ENCODE measurements around the gene ZNF837.
A peak's percentile ranks its signal among the peaks of the same experiment; 100 is the strongest.

ZNF837 gene

GRCh38 chr19:58400316-58400915, 19.6 kb upstream of the ZNF837 start:
- Histone ChIP-seq H3K79me2 (ENCODE audit: insufficient read depth, low read depth) (no peaks in the 10 kb centered on the region), H3K27ac (no peak overlapping the region), H2AFZ (ENCODE audit: low read depth) (peak overlapping the region; percentile 57), H4K20me1 (ENCODE audit: insufficient read depth) (no peaks in the 10 kb centered on the region), H3K9ac (no peak overlapping the region), H3K4me3 (IDR thresholded peaks at IDR 0.05; ENCODE audit: insufficient read depth, low read depth, low read length) (no peak overlapping the region), H3K4me1 (ENCODE audit: low read depth, poor library complexity, severe bottlenecking) (peaks cover 13% of the 10 kb centered on the region), H3K36me3 (ENCODE audit: insufficient read depth) (no peaks in the 10 kb centered on the region), H3K27me3 (ENCODE audit: insufficient read depth, low read depth) (no peaks in the 10 kb centered on the region), H3K4me2 (peak overlapping the region; percentile 86)
- no peak for TF ChIP-seq CTCF (conservative IDR thresholded peaks at IDR 0.05; ENCODE audit: low read depth, low read length)

GRCh38 chr19:58399903-58400302, 19.1 kb upstream of the ZNF837 start:
- TF ChIP-seq CTCF (conservative IDR thresholded peaks at IDR 0.05; ENCODE audit: low read depth, low read length) = no peak
- Histone ChIP-seq H2AFZ (ENCODE audit: low read depth) (no peak overlapping the region), H3K9ac (no peak overlapping the region), H3K27me3 (ENCODE audit: insufficient read depth, low read depth) (no peaks in the 10 kb centered on the region), H3K27ac (no peak overlapping the region), H3K79me2 (ENCODE audit: insufficient read depth, low read depth) (no peaks in the 10 kb centered on the region), H3K4me2 (no peak overlapping the region), H3K4me1 (ENCODE audit: low read depth, poor library complexity, severe bottlenecking) (peaks cover 13% of the 10 kb centered on the region), H3K36me3 (ENCODE audit: insufficient read depth) (no peaks in the 10 kb centered on the region), H3K4me3 (IDR thresholded peaks at IDR 0.05; ENCODE audit: insufficient read depth, low read depth, low read length) (no peak overlapping the region), H4K20me1 (ENCODE audit: insufficient read depth) (no peaks in the 10 kb centered on the region)

- H2AFZ ChIP-seq (ENCODE audit: low read depth) = no peak overlapping the region
- H3K4me2 ChIP-seq = no peak overlapping the region
- no peaks in the 10 kb centered on the region for H3K79me2 ChIP-seq (ENCODE audit: insufficient read depth, low read depth)
- H3K4me3 ChIP-seq (IDR thresholded peaks at IDR 0.05; ENCODE audit: insufficient read depth, low read depth, low read length) = no peak overlapping the region
- no peak overlapping the region for H3K27ac ChIP-seq
- no peaks in the 10 kb centered on the region for H3K36me3 ChIP-seq (ENCODE audit: insufficient read depth)
- H3K27me3 ChIP-seq (ENCODE audit: insufficient read depth, low read depth) = no peaks in the 10 kb centered on the region
- peaks cover 13% of the 10 kb centered on the region for H3K4me1 ChIP-seq (ENCODE audit: low read depth, poor library complexity, severe bottlenecking)
- no peak overlapping the region for H3K9ac ChIP-seq
- TF ChIP-seq CTCF (conservative IDR thresholded peaks at IDR 0.05; ENCODE audit: low read depth, low read length) = no peak
- H4K20me1 ChIP-seq (ENCODE audit: insufficient read depth) = no peaks in the 10 kb centered on the region
Measured at GRCh38 chr19:58398545-58398944, 17.7 kb upstream of the ZNF837 start.

GRCh38 chr19:58398087-58398486, 17.3 kb upstream of the ZNF837 start:
- no peaks in the 10 kb centered on the region for H3K27me3 ChIP-seq (ENCODE audit: insufficient read depth, low read depth)
- no peak for TF ChIP-seq CTCF (conservative IDR thresholded peaks at IDR 0.05; ENCODE audit: low read depth, low read length)
- no peak overlapping the region for H3K4me3 ChIP-seq (IDR thresholded peaks at IDR 0.05; ENCODE audit: insufficient read depth, low read depth, low read length)
- H3K4me1 ChIP-seq (ENCODE audit: low read depth, poor library complexity, severe bottlenecking) = peaks cover 13% of the 10 kb centered on the region
- H3K36me3 ChIP-seq (ENCODE audit: insufficient read depth) = peaks cover under 1% of the 10 kb centered on the region; the same call in 1 of the 2 replicates
- no peak overlapping the region for H2AFZ ChIP-seq (ENCODE audit: low read depth)
- no peaks in the 10 kb centered on the region for H3K79me2 ChIP-seq (ENCODE audit: insufficient read depth, low read depth)
- H3K27ac ChIP-seq = no peak overlapping the region
- H4K20me1 ChIP-seq (ENCODE audit: insufficient read depth) = no peaks in the 10 kb centered on the region
- no peak overlapping the region for H3K4me2 ChIP-seq
- H3K9ac ChIP-seq = no peak overlapping the region

Data from KMS-11 (cell line).